HG03442 (cell line): Measurements from ENCODE around the gene CDH18.

Experiments used
- ATAC-seq: cut with Tn5 transposase; IDR thresholded peaks from one replicate; pipeline ENCODE4 v1.9.1; 2021; ENCODE audit warnings: mild to moderate bottlenecking, moderate library complexity; ENCODE audit not compliant: unreplicated experiment

The CDH18 gene, protein sequence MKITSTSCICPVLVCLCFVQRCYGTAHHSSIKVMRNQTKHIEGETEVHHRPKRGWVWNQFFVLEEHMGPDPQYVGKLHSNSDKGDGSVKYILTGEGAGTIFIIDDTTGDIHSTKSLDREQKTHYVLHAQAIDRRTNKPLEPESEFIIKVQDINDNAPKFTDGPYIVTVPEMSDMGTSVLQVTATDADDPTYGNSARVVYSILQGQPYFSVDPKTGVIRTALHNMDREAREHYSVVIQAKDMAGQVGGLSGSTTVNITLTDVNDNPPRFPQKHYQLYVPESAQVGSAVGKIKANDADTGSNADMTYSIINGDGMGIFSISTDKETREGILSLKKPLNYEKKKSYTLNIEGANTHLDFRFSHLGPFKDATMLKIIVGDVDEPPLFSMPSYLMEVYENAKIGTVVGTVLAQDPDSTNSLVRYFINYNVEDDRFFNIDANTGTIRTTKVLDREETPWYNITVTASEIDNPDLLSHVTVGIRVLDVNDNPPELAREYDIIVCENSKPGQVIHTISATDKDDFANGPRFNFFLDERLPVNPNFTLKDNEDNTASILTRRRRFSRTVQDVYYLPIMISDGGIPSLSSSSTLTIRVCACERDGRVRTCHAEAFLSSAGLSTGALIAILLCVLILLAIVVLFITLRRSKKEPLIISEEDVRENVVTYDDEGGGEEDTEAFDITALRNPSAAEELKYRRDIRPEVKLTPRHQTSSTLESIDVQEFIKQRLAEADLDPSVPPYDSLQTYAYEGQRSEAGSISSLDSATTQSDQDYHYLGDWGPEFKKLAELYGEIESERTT

GRCh38 chr5:19987612-19988361 is at the start of gene CDH18:
Gene CDH18 (minus strand): TSS chr5:19988200. CDS start chr5:19838986, 149,214 bp downstream.
- no peak for ATAC-seq

GRCh38 chr5:20034717-20035116 is 46.7 kb upstream of the CDH18 start:
- ATAC-seq, result no peak

DNA sequence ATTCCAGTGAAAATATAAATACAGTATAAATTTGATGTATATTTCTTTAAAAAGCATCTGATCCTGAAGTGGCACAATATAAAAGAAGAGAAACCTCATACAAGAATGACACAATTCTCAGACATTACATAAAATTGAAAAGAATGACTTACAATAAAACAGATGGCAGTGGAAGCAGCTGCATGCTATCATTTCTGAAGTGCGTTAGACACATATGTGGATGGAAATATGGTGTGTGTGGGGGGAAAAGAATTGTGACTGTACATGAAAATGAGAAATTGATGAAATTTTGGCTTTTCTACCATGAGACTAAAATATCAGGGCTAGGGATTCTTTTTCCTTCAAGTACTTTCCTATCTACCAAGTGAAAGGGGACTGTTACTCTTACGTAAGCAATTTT is 45.9 kb upstream of the CDH18 start:
- ATAC-seq, result no peak

- no peak for ATAC-seq
Observed at GRCh38 chr5:20032896-20033295, 44.9 kb upstream of the CDH18 start.

GRCh38 chr5:20030125-20030524 is 42.1 kb upstream of the CDH18 start:
- ATAC-seq, result no peak

DNA sequence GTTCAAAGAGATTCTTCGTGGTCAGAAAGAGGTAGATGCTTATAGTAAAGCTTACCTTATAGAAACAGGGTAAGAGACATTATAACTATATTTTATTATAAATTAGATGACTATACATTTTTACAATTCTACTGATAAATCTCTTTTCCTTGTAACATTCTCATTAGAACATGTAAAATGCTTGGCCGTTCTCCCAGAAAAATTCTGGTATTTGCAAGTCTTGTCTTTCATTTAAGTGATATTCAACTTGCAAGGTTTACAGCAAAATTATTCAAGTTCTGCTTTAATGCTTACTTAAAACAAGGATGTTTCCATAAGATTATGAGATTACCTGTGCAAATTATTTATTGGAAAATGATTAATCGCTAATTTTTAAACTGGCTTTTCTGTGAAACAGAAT is 41.3 kb upstream of the CDH18 start:
- ATAC-seq, result no peak

- ATAC-seq, result no peak
Observed at GRCh38 chr5:20028506-20028905, 40.5 kb upstream of the CDH18 start.

GRCh38 chr5:20023686-20024180 is 35.7 kb upstream of the CDH18 start:
- ATAC-seq, result no peak

DNA sequence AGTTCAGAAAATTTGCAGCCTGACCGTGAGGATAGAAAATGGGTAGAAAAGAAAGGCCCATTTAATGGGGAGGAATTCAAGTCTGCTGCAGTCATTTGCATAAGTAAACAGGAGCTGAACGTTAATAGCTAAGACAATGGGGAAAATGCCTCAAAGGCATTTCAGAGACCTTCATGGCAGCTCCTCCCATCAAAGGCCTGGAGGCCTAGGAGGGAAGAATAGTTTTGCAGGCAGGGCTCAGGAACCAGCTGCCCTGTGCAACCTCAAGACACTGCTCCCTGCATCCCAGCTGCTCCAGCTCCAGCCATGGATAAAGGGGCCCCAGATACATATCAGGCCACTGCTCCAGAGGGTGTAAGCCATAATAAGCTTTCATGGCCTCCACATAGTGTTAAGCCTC is 32.2 kb upstream of the CDH18 start:
- ATAC-seq, result no peak

DNA sequence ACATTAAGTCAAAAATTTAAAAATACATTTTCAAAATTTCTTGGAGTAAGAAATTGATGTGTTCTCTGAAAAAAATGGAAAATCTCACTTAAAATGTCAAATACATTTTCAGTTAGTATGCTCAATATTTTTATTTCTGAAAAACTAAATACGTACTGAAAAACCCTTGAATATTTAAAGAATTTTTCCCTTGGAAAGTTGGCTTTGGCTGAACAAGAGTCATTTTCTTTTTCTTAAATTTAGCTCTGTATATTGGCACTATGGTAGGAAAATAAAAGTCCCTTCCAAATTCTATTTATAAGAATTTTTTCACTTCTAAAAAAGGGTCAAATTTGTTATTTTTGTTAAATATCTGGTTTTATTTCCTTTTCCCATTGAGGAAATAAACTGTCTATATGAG is 29.0 kb upstream of the CDH18 start:
- ATAC-seq, result no peak

DNA sequence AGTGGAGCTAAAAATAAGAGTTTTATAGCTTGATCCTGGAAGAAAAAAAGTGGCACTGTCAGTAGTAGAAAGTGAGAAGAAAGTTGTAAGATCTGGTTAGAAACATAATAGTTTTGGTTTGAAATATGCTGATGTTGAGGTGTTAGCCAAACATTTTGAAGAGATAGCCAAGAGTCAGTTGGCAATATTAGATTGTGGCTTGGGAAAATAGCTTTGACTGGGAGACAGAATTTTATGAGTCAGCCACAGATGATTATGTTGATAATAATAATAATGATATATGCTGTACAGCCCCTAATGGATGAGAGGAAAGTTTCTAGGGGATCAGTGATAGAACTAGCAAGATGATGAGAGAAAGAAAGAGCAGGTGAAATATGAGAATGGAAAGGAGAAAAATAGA is 12.4 kb upstream of the CDH18 start:
- ATAC-seq, result no peak

DNA sequence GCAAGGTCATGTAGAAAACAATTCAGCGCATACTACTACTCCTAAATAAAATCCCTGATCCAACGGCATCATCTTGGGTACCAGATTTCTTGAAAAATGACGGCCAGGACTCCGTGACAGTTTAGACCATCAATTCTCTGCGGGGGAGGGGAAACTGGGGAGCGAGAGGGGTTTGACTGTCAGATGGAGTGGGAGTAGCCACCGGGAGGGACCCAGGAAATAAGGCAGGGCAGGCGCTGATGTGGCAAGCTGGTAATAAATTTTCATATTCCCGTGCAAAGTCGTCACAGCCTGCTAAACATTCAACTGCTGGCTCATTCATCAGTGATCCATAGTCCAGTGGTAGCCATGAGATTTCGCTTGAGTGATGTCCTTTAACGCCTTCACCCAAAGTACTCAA is 457 bp upstream of the CDH18 start:
- no peak for ATAC-seq

- no peak for ATAC-seq
Observed at GRCh38 chr5:19986806-19987205, 1.2 kb downstream of the CDH18 start.

GRCh38 chr5:19986031-19986619 is 1.9 kb downstream of the CDH18 start:
- no peak for ATAC-seq

- no peak for ATAC-seq
Observed at GRCh38 chr5:19978476-19978875, 9.5 kb downstream of the CDH18 start.

DNA sequence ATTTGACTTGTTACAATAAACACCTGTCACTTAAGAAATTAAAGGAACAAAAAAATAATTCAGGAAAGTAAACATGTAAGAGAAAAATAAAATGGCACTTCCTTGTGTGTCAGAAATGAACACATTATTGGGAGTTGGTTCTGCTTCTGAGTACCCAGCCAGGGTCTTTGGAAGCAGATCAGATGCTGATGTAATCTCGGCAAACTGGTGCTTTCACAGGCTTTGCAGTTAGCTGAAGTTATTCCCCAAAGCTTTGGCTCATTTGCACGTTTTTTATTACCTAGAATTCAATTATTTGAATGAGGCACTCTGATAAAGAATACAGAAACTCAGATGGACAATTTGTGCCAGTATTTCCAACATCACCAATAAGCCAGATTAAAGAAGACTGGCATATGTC is 10.9 kb downstream of the CDH18 start:
- ATAC-seq, result no peak

DNA sequence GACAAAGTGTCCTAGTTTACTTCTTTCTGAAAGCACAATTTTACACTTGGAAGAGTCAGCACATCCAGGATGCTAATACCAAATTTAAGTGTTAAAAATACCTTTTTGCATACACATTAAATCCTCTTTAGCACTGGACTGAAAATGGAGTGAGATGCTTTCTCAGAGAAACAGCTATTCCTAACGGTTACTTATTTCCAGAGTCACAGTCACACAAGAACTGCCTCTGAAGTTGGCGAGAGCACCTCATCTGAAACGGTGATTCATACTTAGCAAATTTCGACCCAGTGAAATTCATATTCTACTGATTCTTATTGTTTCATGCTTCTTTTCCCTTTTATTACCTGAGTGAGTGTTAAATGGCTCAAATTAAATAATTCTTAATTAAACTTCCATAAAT is 12.2 kb downstream of the CDH18 start:
- no peak for ATAC-seq

DNA sequence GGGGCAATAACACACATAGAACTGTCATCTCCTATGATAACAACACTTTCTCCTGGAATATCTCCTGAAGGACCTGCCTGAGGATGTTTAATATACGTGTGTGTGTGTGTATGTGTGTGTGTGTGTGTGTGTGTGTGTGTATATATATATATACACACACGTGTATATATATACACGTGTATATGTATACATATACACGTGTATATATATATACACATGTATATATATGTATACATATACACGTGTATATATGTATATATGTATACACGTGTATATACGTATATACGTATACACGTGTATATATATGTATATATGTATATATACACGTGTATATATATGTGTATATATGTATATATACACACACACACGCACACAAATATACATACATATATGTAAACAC is 27.5 kb downstream of the CDH18 start:
- ATAC-seq, result no peak

- no peak for ATAC-seq
Observed at GRCh38 chr5:19959830-19960384, 28.1 kb downstream of the CDH18 start.

DNA sequence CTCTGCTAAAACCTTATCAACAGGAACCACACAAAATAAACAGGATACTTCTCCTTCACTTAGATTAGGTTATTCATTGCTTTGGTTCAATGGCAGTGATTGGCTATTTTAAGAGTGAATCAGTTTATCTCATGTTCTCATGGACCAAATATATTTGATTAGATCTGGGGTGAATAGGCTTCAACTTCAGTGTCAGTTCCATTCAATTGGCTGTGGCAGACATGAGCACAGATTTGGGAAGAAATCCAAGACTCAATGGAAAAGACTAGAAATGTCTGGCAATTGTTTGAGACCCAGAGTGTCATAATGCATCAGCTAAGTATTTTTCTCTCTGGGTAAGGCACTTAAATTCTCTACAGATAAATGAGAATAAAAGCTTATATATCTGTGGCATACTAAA is 37.1 kb downstream of the CDH18 start:
- ATAC-seq, result no peak

GRCh38 chr5:19940192-19940591 is 47.8 kb downstream of the CDH18 start:
- ATAC-seq, result no peak
